ENCODE data around the gene FPR3.

DNA sequence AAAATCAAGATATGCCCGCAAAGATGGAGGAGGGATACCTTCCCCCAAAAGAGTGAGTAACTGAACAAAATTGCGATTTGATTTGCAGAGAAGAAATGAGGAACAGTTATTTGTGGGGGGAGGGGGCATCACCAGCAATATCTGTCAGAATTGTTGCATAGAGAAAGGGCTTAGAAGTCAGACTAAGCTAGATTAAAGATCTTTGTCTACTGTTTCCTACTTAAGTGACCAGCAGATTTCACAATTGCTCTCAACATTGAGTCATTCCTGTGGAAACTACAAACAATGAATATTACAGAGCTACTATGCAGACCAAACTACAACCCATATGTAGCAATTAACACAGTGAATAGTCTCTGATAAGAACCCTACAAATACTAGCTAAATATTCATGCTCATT is 27.4 kb downstream of the FPR3 start:
- TF ChIP-seq, protein P1, sequence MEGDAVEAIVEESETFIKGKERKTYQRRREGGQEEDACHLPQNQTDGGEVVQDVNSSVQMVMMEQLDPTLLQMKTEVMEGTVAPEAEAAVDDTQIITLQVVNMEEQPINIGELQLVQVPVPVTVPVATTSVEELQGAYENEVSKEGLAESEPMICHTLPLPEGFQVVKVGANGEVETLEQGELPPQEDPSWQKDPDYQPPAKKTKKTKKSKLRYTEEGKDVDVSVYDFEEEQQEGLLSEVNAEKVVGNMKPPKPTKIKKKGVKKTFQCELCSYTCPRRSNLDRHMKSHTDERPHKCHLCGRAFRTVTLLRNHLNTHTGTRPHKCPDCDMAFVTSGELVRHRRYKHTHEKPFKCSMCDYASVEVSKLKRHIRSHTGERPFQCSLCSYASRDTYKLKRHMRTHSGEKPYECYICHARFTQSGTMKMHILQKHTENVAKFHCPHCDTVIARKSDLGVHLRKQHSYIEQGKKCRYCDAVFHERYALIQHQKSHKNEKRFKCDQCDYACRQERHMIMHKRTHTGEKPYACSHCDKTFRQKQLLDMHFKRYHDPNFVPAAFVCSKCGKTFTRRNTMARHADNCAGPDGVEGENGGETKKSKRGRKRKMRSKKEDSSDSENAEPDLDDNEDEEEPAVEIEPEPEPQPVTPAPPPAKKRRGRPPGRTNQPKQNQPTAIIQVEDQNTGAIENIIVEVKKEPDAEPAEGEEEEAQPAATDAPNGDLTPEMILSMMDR (IDR thresholded peaks at IDR 0.05; ENCODE audit: insufficient read depth, low read length, poor library complexity, severe bottlenecking): no peak
- TF ChIP-seq EZH2phosphoT487 (conservative IDR thresholded peaks at IDR 0.05; ENCODE audit: low read length): no peak
